Activated CD8-positive, alpha-beta T cell treated with anti-CD3 and anti-CD28 coated beads, Interleukin-2, amount 10 ng/mL, durations not matched to agents 7 days and 5 days (primary cell): ENCODE data around the gene CYCS. TPM values are rescaled to one million over a fixed set of nuclear protein-coding genes. Genes with fewer than 3 reads are reported as not detected.
"Not testable (repeated sequence)": the region's sequence is repeated elsewhere in the genome, so short reads cannot be mapped to it uniquely, and the experiment has no call there.

Source experiments
- ATAC-seq: fragments of 150-1000 bp; cut with Tn5 transposase; one replicate; pipeline ENCODE4 v1.10.0; 2021; ENCODE audit warnings: moderate library complexity
- CTCF ChIA-PET: fragments of 350-600 bp; sonication (Branson Sonifier 250); formaldehyde crosslinking; loops from one replicate; lab custom pipeline; 2021; ENCODE audit warnings: antibody characterized with exemption; lab: Charles Lee
- POLR2A ChIA-PET: fragments of 350-600 bp; sonication (Branson Sonifier 250); formaldehyde crosslinking; loops from one replicate; lab custom pipeline; 2021; ENCODE audit warnings: antibody characterized with exemption; lab: Charles Lee
- DNase-seq: peaks from one replicate; pipeline ENCODE4 v3.0.0-alpha.2; 2020
- H3K27ac Mint-ChIP-seq: one replicate; pipeline ENCODE4 v1.8.0; 2021; ENCODE audit warnings: mild to moderate bottlenecking, mixed read lengths
- H3K27me3 Mint-ChIP-seq: one replicate; pipeline ENCODE4 v1.8.0; 2021; ENCODE audit warnings: low read depth, mixed read lengths
- H3K36me3 Mint-ChIP-seq: one replicate; pipeline ENCODE4 v1.8.0; 2021; ENCODE audit warnings: low read depth, mixed read lengths
- H3K4me1 Mint-ChIP-seq: one replicate; pipeline ENCODE4 v1.8.0; 2021; ENCODE audit warnings: low read depth, mixed read lengths
- H3K4me3 Mint-ChIP-seq: one replicate; pipeline ENCODE4 v1.8.0; 2021; ENCODE audit warnings: mild to moderate bottlenecking, mixed read lengths
- H3K9me3 Mint-ChIP-seq: one replicate; pipeline ENCODE4 v1.8.0; 2022; ENCODE audit warnings: mixed read lengths; ENCODE audit not compliant: insufficient read depth
- total RNA-seq, 2 experiments: library from RNA; stranded (reverse); gene quantifications; one replicate each; pipeline ENCODE4 v1.2.3, GENCODE V29; 2021

The CYCS gene
- total RNA-seq, 2 experiments from 2014 or later = 153 to 157 TPM

- no peak for DNase-seq
- peak; percentile 9 for ATAC-seq
- Mint-ChIP-seq H3K9me3 (no peaks in the 10 kb centered on the region), H3K27ac (peak overlapping the region; percentile 31), H3K36me3 (peaks cover 36% of the 10 kb centered on the region), H3K4me3 (no peak overlapping the region), H3K27me3 (no peaks in the 10 kb centered on the region), H3K4me1 (peaks cover 8% of the 10 kb centered on the region)
- CTCF ChIA-PET = interaction anchor here (1.0 to 3.4 kb wide), 4 partner anchors 19 to 541 kb away, joined by 3 to 16 read pairs (median 3); no protein-coding TSS in a partner anchor
- POLR2A ChIA-PET = interaction anchor here (0.9 to 1.3 kb wide), 2 partner anchors 8 to 162 kb away, joined by 3 to 9 read pairs; no protein-coding TSS in a partner anchor
Measured at GRCh38 chr7:25117226-25118047, 7.6 kb downstream of the CYCS start.

GRCh38 chr7:25116621-25117020, 8.4 kb downstream of the CYCS start:
- peaks cover 32% of the 10 kb centered on the region for H3K36me3 Mint-ChIP-seq
- no peak overlapping the region for H3K4me3 Mint-ChIP-seq
- POLR2A ChIA-PET = interaction anchor here (1.3 kb wide), 1 partner anchor 9 kb away, joined by 9 read pairs; no protein-coding TSS in a partner anchor
- no peaks in the 10 kb centered on the region for H3K9me3 Mint-ChIP-seq
- CTCF ChIA-PET = interaction anchor here (1.0 to 3.4 kb wide), 2 partner anchors 18 to 22 kb away, joined by 3 to 16 read pairs; no protein-coding TSS in a partner anchor
- no peak for ATAC-seq
- H3K27ac Mint-ChIP-seq = peak overlapping the region; percentile 2
- no peaks in the 10 kb centered on the region for H3K27me3 Mint-ChIP-seq
- H3K4me1 Mint-ChIP-seq = peaks cover 3% of the 10 kb centered on the region
- no peak for DNase-seq

- ChIA-PET CTCF (interaction anchor here (1.3 kb wide), 1 partner anchor 298 kb away, joined by 4 read pairs; no protein-coding TSS in a partner anchor), POLR2A (interaction anchor here (0.9 kb wide), 1 partner anchor 14 kb away, joined by 3 read pairs; no protein-coding TSS in a partner anchor)
- DNase-seq, ATAC-seq, H3K36me3 Mint-ChIP-seq, H3K4me1 Mint-ChIP-seq, H3K27me3 Mint-ChIP-seq, H3K9me3 Mint-ChIP-seq, H3K4me3 Mint-ChIP-seq, H3K27ac Mint-ChIP-seq: not testable (repeated sequence)
Measured at GRCh38 chr7:25110514-25110913, 14.5 kb downstream of the CYCS start.

- no peaks in the 10 kb centered on the region for H3K9me3 Mint-ChIP-seq
- no peak overlapping the region for H3K27ac Mint-ChIP-seq
- peaks cover 3% of the 10 kb centered on the region for H3K27me3 Mint-ChIP-seq
- peaks cover 10% of the 10 kb centered on the region for H3K36me3 Mint-ChIP-seq
- POLR2A ChIA-PET = interaction anchor here (1.0 kb wide), 1 partner anchor 22 kb away, joined by 4 read pairs; no protein-coding TSS in a partner anchor
- H3K4me3 Mint-ChIP-seq = no peak overlapping the region
- DNase-seq (no peak), ATAC-seq (no peak)
- H3K4me1 Mint-ChIP-seq = no peaks in the 10 kb centered on the region
- CTCF ChIA-PET = interaction anchor here (1.1 to 1.5 kb wide), 3 partner anchors 10 to 297 kb away, joined by 3 to 5 read pairs (median 4); no protein-coding TSS in a partner anchor
Measured at GRCh38 chr7:25109276-25109675, 15.8 kb downstream of the CYCS start.

GRCh38 chr7:25105911-25106310, 19.1 kb downstream of the CYCS start:
- ChIA-PET CTCF (interaction anchor here (1.3 to 2.3 kb wide), 2 partner anchors 7 to 12 kb away, joined by 7 to 12 read pairs; no protein-coding TSS in a partner anchor), POLR2A (no interaction called here)
- DNase-seq (no peak), ATAC-seq (no peak)
- Mint-ChIP-seq H3K27me3 (peaks cover 6% of the 10 kb centered on the region), H3K4me1 (no peaks in the 10 kb centered on the region), H3K9me3 (no peaks in the 10 kb centered on the region), H3K36me3 (peaks cover 5% of the 10 kb centered on the region), H3K27ac (no peak overlapping the region), H3K4me3 (no peak overlapping the region)

GRCh38 chr7:25103773-25104172, 21.3 kb downstream of the CYCS start:
- POLR2A ChIA-PET = no interaction called here
- CTCF ChIA-PET = no interaction called here
- Mint-ChIP-seq H3K4me3 (no peak overlapping the region), H3K27me3 (peaks cover 9% of the 10 kb centered on the region), H3K36me3 (no peaks in the 10 kb centered on the region), H3K9me3 (no peaks in the 10 kb centered on the region), H3K27ac (no peak overlapping the region), H3K4me1 (no peaks in the 10 kb centered on the region)
- DNase-seq = no peak
- no peak for ATAC-seq

GRCh38 chr7:25101817-25102216, 23.2 kb downstream of the CYCS start:
- Mint-ChIP-seq H3K36me3 (no peaks in the 10 kb centered on the region), H3K27me3 (peaks cover 9% of the 10 kb centered on the region), H3K4me1 (no peaks in the 10 kb centered on the region), H3K9me3 (no peaks in the 10 kb centered on the region), H3K4me3 (no peak overlapping the region), H3K27ac (no peak overlapping the region)
- no peak for ATAC-seq
- POLR2A ChIA-PET = no interaction called here
- CTCF ChIA-PET = interaction anchor here (1.2 to 4.6 kb wide), 2 partner anchors 281 to 290 kb away, joined by 7 to 32 read pairs; no protein-coding TSS in a partner anchor
- DNase-seq = no peak

- no peaks in the 10 kb centered on the region for H3K36me3 Mint-ChIP-seq
- H3K4me1 Mint-ChIP-seq = peaks cover 4% of the 10 kb centered on the region
- ChIA-PET CTCF (interaction anchor here (0.6 to 4.6 kb wide), 54 partner anchors 9 to 527 kb away, joined by 3 to 32 read pairs (median 4); partner anchors contain the start of gene CYCS), POLR2A (no interaction called here)
- H3K9me3 Mint-ChIP-seq = no peaks in the 10 kb centered on the region
- H3K4me3 Mint-ChIP-seq = no peak overlapping the region
- ATAC-seq (peak; percentile 83), DNase-seq (peak; percentile 74)
- peaks cover 11% of the 10 kb centered on the region for H3K27me3 Mint-ChIP-seq
- H3K27ac Mint-ChIP-seq = no peak overlapping the region
Measured at GRCh38 chr7:25098096-25099046, 26.7 kb downstream of the CYCS start.

GRCh38 chr7:25095516-25096345, 29.3 kb downstream of the CYCS start:
- no peaks in the 10 kb centered on the region for H3K36me3 Mint-ChIP-seq
- no peak overlapping the region for H3K27ac Mint-ChIP-seq
- CTCF ChIA-PET = interaction anchor here (0.9 to 5.7 kb wide), 10 partner anchors 13 to 380 kb away, joined by 3 to 66 read pairs (median 5); partner anchors contain the start of gene OSBPL3
- DNase-seq (no peak), ATAC-seq (no peak)
- peaks cover 11% of the 10 kb centered on the region for H3K27me3 Mint-ChIP-seq
- H3K4me1 Mint-ChIP-seq = peaks cover 7% of the 10 kb centered on the region
- no peak overlapping the region for H3K4me3 Mint-ChIP-seq
- H3K9me3 Mint-ChIP-seq = no peaks in the 10 kb centered on the region
- POLR2A ChIA-PET = no interaction called here

GRCh38 chr7:25093268-25093826, 31.7 kb downstream of the CYCS start:
- no peaks in the 10 kb centered on the region for H3K9me3 Mint-ChIP-seq
- peaks cover 7% of the 10 kb centered on the region for H3K4me1 Mint-ChIP-seq
- ChIA-PET CTCF (interaction anchor here (0.6 to 5.7 kb wide), 45 partner anchors 11 to 803 kb away, joined by 3 to 132 read pairs (median 5); partner anchors contain the start of genes CYCS and OSBPL3), POLR2A (interaction anchor here (0.9 kb wide), 1 partner anchor 115 kb away, joined by 3 read pairs; no protein-coding TSS in a partner anchor)
- H3K27me3 Mint-ChIP-seq = peaks cover 13% of the 10 kb centered on the region
- H3K36me3 Mint-ChIP-seq = no peaks in the 10 kb centered on the region
- DNase-seq (peak; percentile 86), ATAC-seq (peak; percentile 87)
- no peak overlapping the region for H3K27ac Mint-ChIP-seq
- H3K4me3 Mint-ChIP-seq = no peak overlapping the region
